GM10266 (cell line): ENCODE measurements around the gene NDFIP1.

Source experiments
- DNase-seq: peaks from one replicate; pipeline ENCODE4 v3.0.0; 2012; ENCODE audit errors: extremely low spot score
- TF ChIP-seq, protein P1 (sequence below): IDR thresholded peaks from 2 replicates; pipeline ENCODE4 v1.5.1; 2012; ENCODE audit warnings: mild to moderate bottlenecking, low read depth; ENCODE audit not compliant: control insufficient read depth, insufficient read depth; ENCODE audit errors: missing control alignments

The NDFIP1 gene

DNA sequence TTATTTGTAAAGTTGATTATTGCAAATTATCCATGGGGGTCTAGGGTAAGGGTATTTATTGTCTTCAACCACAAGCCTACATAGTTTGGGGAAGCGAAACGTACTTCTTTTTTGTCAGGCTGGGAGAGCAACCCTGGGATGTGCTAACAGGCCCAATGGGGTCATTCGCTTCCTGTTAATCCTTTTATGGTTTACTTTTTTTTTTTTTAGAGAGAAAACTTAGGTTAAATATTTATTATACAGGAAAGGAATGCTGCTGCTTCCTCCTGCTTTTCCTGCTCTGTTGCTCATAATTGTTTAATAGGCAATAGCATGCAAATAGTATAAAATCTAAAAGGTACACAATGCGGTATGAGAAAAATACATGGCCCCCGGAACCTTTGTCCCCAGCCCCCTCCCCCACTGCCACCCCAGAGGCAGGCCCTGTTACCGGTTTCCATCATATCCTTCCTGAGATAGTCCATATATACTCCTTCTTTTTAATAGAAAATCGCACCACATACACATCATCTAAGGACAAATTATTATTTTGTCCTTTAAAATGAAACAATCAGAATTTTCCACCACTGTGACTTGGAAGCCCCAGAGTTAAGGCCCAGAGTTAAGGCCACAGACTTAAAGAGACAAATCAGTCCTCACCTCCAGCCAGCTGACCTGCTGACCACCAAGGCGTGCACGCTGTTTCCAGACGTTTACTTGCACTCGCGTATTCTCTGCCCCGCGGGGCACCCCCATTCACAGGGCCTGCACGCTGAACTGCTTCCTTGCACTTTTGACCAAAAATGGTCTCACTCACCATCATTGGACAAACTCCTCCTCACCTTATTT lies 83.9 kb downstream of the NDFIP1 start:
- no peak for DNase-seq
- TF ChIP-seq, protein P1, sequence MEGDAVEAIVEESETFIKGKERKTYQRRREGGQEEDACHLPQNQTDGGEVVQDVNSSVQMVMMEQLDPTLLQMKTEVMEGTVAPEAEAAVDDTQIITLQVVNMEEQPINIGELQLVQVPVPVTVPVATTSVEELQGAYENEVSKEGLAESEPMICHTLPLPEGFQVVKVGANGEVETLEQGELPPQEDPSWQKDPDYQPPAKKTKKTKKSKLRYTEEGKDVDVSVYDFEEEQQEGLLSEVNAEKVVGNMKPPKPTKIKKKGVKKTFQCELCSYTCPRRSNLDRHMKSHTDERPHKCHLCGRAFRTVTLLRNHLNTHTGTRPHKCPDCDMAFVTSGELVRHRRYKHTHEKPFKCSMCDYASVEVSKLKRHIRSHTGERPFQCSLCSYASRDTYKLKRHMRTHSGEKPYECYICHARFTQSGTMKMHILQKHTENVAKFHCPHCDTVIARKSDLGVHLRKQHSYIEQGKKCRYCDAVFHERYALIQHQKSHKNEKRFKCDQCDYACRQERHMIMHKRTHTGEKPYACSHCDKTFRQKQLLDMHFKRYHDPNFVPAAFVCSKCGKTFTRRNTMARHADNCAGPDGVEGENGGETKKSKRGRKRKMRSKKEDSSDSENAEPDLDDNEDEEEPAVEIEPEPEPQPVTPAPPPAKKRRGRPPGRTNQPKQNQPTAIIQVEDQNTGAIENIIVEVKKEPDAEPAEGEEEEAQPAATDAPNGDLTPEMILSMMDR, result no peak

DNA sequence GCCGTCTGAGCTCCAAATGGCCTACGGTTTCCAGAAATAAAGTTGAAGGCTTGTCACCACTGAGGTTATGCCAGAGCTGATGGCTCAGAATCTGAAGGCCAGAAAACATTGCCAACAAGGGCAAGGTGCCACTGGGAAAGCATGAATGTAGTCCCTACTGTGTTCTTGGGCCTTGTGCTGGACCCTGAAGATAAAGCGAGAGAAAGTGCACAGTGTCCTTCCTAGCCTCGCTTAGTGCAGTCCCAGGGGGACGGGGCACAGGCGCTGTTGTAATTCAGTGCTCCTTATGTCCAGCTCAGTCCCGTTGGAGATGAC lies 84.5 kb downstream of the NDFIP1 start:
- DNase-seq, result no peak
- TF ChIP-seq, protein P1, result no peak

DNA sequence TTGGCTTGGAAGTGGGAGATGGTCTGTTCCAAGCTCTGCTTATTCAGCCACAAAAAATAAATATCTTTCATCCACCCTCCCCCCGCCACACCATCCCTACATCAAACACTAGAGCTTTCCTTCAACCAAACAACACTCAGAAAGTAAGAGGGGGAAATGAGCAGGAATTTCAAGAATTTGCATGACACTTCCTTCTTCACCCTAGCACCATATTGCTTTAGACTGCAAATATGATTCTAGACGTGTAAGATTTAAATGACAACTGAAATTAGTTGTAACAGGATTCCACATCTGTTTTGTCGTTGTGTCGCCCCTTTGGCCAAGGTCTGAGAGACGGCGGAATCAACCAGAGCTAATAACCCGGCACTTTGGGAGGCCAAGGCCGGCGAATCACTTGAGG lies 88.5 kb downstream of the NDFIP1 start:
- no peak for DNase-seq
- TF ChIP-seq, protein P1, result no peak

DNA sequence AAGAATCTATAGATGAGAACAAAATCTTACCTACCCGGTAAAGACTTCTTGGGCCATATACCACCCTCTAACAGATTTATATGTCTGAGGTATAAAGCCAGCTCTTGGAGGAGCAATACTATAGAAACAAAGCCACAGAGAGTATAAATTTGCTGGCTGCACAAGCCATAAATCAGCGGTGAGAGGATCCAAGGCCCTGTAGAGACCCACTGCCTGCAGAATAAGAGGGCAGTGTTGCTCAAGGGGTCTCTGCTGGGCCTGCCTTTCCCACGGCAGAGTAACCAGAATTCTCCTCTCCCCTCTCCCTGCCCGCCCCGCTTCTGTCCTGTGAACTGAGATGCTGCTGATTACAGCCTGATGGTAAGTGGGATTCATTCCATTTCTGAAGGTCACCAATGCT lies 89.2 kb downstream of the NDFIP1 start:
- no peak for DNase-seq
- TF ChIP-seq, protein P1, result no peak

DNA sequence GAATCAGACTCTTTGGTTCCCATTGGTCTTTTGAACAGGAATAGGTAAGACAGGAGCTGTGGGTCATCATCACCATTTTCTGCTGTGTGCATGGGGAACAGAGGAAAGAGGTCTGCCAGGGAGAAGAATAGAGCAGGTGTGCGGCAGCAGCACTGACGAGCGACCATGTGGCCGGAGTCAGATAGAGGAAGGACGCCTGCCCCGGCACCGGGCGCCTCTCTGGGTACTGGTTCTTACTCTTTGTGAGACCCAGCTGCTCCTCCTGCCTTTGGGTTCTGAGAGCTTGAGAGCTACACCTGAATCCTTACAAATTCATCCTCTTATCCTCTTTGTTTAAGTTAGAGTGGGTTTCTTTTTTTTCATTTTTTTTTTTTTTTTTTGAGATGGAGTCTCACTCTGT lies 90.8 kb downstream of the NDFIP1 start:
- TF ChIP-seq, protein P1, result no peak
- no peak for DNase-seq

DNA sequence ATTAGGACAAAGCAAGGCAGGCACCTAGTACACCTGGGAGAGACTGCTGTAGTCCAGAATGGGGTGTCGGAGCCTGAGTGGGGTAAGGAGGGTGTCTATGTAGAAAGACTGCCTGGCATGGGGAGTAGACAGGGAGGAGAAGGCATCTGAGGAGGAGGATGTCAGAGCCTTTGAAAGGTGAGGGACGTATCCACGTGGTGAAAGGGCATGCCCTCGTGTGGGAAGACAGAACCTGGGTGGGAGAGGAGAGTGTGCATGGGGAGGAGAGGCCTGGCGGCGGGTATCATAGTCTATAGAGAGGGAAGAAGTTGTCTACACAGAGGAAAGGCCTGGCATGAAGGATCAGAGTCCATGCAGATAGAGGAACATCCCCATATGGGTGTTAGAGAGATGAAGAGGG lies 91.8 kb downstream of the NDFIP1 start:
- DNase-seq, result no peak
- TF ChIP-seq, protein P1, result no peak

DNA sequence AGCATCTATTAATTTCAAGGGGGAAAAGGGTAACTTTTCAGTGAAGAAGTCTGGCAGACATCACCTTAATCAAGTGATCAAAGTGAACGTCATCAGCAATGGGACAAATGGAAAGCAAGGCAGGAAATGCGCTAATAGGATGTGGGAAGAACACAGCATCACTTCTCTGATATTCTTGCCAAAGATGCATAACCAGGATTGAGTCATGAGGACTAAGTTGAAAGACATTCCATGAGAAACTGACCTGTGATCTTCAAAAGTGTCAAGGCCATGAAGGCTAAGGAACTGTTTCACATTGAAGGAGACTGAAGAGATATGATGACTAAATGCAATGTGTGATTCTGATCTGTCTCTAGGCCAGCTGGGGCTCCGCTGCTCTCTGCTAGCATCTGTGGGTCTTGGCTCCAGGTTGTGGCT lies 92.9 kb downstream of the NDFIP1 start:
- DNase-seq, result no peak
- TF ChIP-seq, protein P1, result no peak
